Left lung (tissue), 10 donors: ENCODE results near the gene KIFAP3. TPM values are rescaled to one million over a fixed set of nuclear protein-coding genes. Genes with fewer than 3 reads are reported as not detected.
"Not testable (repeated sequence)": the region's sequence is repeated elsewhere in the genome, so short reads cannot be mapped to it uniquely, and the experiment has no call there.

Experiments used
- ATAC-seq: fragments of 200-7000 bp; cut with Tn5 transposase; one replicate; pipeline ENCODE4 v1.9.1; 2020; ENCODE audit warnings: moderate library complexity
- DNase-seq, 4 donors: peaks; one replicate each; pipeline ENCODE4 v3.0.0-alpha.2; 2013 to 2020
- H3K27ac ChIP-seq, 2 donors: fragments of 200-600 bp; sonication (generic) in 1 of 2; one replicate each; pipeline versions ENCODE4 v1.5.0 to v1.8.0; 2020 to 2021
- H3K27me3 ChIP-seq, 2 donors: fragments of 200-600 bp; sonication (generic) in 1 of 2; one replicate each; pipeline versions ENCODE4 v1.5.0 to v1.8.0; 2020 to 2021
- H3K36me3 ChIP-seq, 2 donors: fragments of 200-600 bp; sonication (generic) in 1 of 2; one replicate each; pipeline versions ENCODE4 v1.5.0 to v1.8.0; 2020 to 2021
- H3K4me1 ChIP-seq, 2 donors: fragments of 200-600 bp; one replicate each; pipeline ENCODE4 v1.8.0; 2021
- H3K4me3 ChIP-seq, 2 donors: fragments of 200-600 bp; sonication (generic) in 1 of 2; one replicate each; pipeline versions ENCODE4 v1.5.0 to v1.8.0; 2020 to 2021; ENCODE audit warnings: mild to moderate bottlenecking in 1 of 2
- H3K9me3 ChIP-seq, 2 donors: fragments of 200-600 bp; sonication (generic) in 1 of 2; one replicate each; pipeline versions ENCODE4 v1.5.0 to v1.8.0; 2020 to 2021
- CTCF ChIP-seq, 2 donors: fragments of 200-600 bp; sonication (generic) in 1 of 2; IDR thresholded peaks; one replicate each; pipeline versions ENCODE4 v1.5.0 to v1.8.0; 2021; ENCODE audit warnings: antibody characterized with exemption in 2 of 2
- intact Hi-C, 2 donors: fragments of 100-400 bp; cut with DNase I; formaldehyde crosslinking; loops; one replicate each; pipeline versions ENCODE4 v1.11.2 to v1.14.2; 2022
- polyA plus RNA-seq, 6 donors: library from polyadenylated mRNA; unstranded; fragments of 120-200 nt; gene quantifications; one replicate each; pipeline ENCODE4 v1.2.1, GENCODE V29; 2013; ENCODE audit not compliant: insufficient read length in 6 of 6
- total RNA-seq, 2 donors: library from RNA; stranded (reverse); fragmentation: NEBNext Ultra II Directional; extraction: Animal tissue kit (Norgen Biotek cat#: 25700); gene quantifications; one replicate each; pipeline ENCODE4 v1.2.1, GENCODE V29; 2021
- donor health status: DM: no; HTN: yes; CAD: no.
- donor health status: DM: no; HTN: no; CAD: no.

KIFAP3 gene
- total and polyA plus RNA-seq, 8 donors, result 23.2 to 40.7 (median 33.9) TPM

- Histone ChIP-seq H3K27me3 (no peaks in the 10 kb centered on the region), H3K27ac (no peak overlapping the region), H3K9me3 (no peaks in the 10 kb centered on the region), H3K36me3 (no peaks in the 10 kb centered on the region), H3K4me1 (no peaks in the 10 kb centered on the region), H3K4me3 (no peak overlapping the region)
- intact Hi-C loops, result no loop called here
- no peak for TF ChIP-seq CTCF (IDR thresholded peaks at IDR 0.05)
- no peak for ATAC-seq
- DNase-seq, result no peak
Observed at GRCh38 chr1:170097449-170097948, 23.0 kb upstream of the KIFAP3 start.

- intact Hi-C loops, result no loop called here
- DNase-seq, result no peak
- TF ChIP-seq CTCF (IDR thresholded peaks at IDR 0.05), result no peak
- H3K36me3 ChIP-seq, result no peaks in the 10 kb centered on the region
- H3K27ac ChIP-seq, result no peak overlapping the region
- no peak overlapping the region for H3K4me3 ChIP-seq
- no peak for ATAC-seq
- H3K27me3 ChIP-seq, result no peaks in the 10 kb centered on the region
- H3K4me1 ChIP-seq, result no peaks in the 10 kb centered on the region
- H3K9me3 ChIP-seq, result no peaks in the 10 kb centered on the region
Observed at GRCh38 chr1:170096806-170097340, 22.4 kb upstream of the KIFAP3 start.

- Histone ChIP-seq H3K4me3 (no peak overlapping the region), H3K9me3 (no peaks in the 10 kb centered on the region), H3K27ac (no peak overlapping the region), H3K36me3 (no peaks in the 10 kb centered on the region), H3K4me1 (no peaks in the 10 kb centered on the region), H3K27me3 (no peaks in the 10 kb centered on the region)
- no peak for ATAC-seq
- DNase-seq, result no peak
- intact Hi-C loops, result no loop called here
- TF ChIP-seq CTCF (IDR thresholded peaks at IDR 0.05), result no peak
Observed at GRCh38 chr1:170095976-170096748, 21.7 kb upstream of the KIFAP3 start.

- ATAC-seq, H3K27me3 ChIP-seq, DNase-seq, H3K4me1 ChIP-seq, H3K27ac ChIP-seq, H3K4me3 ChIP-seq, H3K9me3 ChIP-seq, intact Hi-C loops, H3K36me3 ChIP-seq: not testable (repeated sequence)
Observed at GRCh38 chr1:170094697-170095616, 20.5 kb upstream of the KIFAP3 start.

- Histone ChIP-seq H3K36me3 (no peaks in the 10 kb centered on the region), H3K4me1 (no peaks in the 10 kb centered on the region), H3K4me3 (no peak overlapping the region), H3K9me3 (no peaks in the 10 kb centered on the region), H3K27ac (no peak overlapping the region), H3K27me3 (no peaks in the 10 kb centered on the region)
- intact Hi-C loops, result no loop called here
- TF ChIP-seq CTCF (IDR thresholded peaks at IDR 0.05), result no peak
- ATAC-seq (no peak), DNase-seq (no peak)
Observed at GRCh38 chr1:170086399-170087032, 12.0 kb upstream of the KIFAP3 start.
